Thyroid gland (tissue), 4 donors: ENCODE data around the gene RRM2. TPM values are rescaled to one million over a fixed set of nuclear protein-coding genes. Genes with fewer than 3 reads are reported as not detected.
"Not testable (repeated sequence)": the region's sequence is repeated elsewhere in the genome, so short reads cannot be mapped to it uniquely, and the experiment has no call there.

Experiments
- DNase-seq, 2 donors: peaks; one replicate each; pipeline ENCODE4 v3.0.0-alpha.2; 2019
- H3K27ac ChIP-seq, 3 donors: fragments of 200-600 bp; sonication (generic); 1 replicate in 2 of 3; 2 replicates in 1 of 3; pipeline ENCODE4 v1.5.1; 2016 to 2019; ENCODE audit warnings: mild to moderate bottlenecking in 1 of 3, moderate library complexity in 1 of 3
- H3K27me3 ChIP-seq: fragments of 200-600 bp; sonication (generic); one replicate; pipeline ENCODE4 v1.5.1; 2019
- H3K36me3 ChIP-seq, 2 donors: fragments of 200-600 bp; sonication (generic); one replicate each; pipeline ENCODE4 v1.5.1; 2016 to 2019
- H3K4me1 ChIP-seq, 2 donors: fragments of 200-600 bp; sonication (generic); one replicate each; pipeline ENCODE4 v1.5.1; 2017 to 2019
- H3K4me3 ChIP-seq, 3 donors: fragments of 200-600 bp; sonication (generic); replicated peaks in 1 of 3; 1 replicate in 2 of 3; 2 replicates in 1 of 3; pipeline ENCODE4 v1.5.1; 2016; ENCODE audit warnings: mild to moderate bottlenecking in 1 of 3
- H3K9me3 ChIP-seq: fragments of 200-600 bp; sonication (generic); one replicate; pipeline ENCODE4 v1.5.1; 2017
- POLR2A ChIP-seq, 2 donors: fragments of 450-650 bp; IDR thresholded peaks; one replicate each; pipeline ENCODE4 v1.6.1; 2017; ENCODE audit warnings: antibody characterized with exemption in 2 of 2, mild to moderate bottlenecking in 2 of 2, moderate library complexity in 1 of 2
- WGBS, 2 donors: methylation state at CpG; one replicate each; pipeline ENCODE4 v1.1.5; 2017; 5-methylcytosine and 5-hydroxymethylcytosine counted together
- intact Hi-C: fragments of 100-400 bp; cut with DNase I; formaldehyde crosslinking; loops from one replicate; pipeline ENCODE4 v1.15.1; 2023
- total RNA-seq, 4 donors: library from RNA; depleted of rRNA; stranded (reverse); fragments of >200 nt; gene quantifications; one replicate each; pipeline ENCODE4 v1.2.3, GENCODE V29; 2016
- TF ChIP-seq, protein P1 (sequence below), 6 experiments: fragments of 200-600 bp in 3 of 6; fragments of 450-650 bp in 3 of 6; sonication (generic) in 3 of 6; IDR thresholded peaks; one replicate each; pipeline ENCODE4 v1.5.1; 2016 to 2019; ENCODE audit warnings: antibody characterized with exemption in 6 of 6, mild to moderate bottlenecking in 2 of 6, inconsistent platforms in 1 of 6, moderate library complexity in 1 of 6

Gene RRM2
- total RNA-seq, 4 donors from 2014 or later = 0.27 to 0.83 (median 0.75) TPM; not detected in 1

DNA sequence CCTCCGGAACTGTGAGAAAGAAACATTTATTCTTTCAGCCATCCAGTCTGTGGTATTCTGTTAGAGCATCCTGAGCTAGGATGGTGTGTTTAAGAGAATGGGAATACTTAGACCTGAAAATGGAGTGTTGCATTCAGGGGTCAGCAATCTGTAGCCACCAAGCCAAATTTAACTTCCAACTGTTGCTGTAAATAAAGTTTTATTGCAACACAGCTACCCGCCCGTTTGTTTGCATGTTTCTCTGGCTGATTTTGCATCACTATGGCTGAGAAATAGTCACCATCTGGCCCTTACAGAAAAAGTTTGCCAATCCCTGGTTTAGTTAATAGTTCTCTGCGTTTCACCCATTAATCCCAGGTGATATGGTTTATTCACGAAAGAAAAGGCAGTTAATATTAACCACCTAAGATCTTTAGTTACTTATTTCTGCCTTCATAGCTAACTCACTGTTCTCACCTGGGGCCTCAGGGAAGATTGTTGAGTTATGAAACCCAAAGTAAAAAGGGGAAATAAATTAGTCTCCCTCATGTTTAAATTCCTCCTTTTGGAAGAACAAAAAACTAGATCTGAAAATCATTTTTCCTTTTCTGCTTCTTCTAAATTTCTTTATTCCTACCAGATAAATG, 32.9 kb upstream of the RRM2 start:
- TF ChIP-seq, protein P1, sequence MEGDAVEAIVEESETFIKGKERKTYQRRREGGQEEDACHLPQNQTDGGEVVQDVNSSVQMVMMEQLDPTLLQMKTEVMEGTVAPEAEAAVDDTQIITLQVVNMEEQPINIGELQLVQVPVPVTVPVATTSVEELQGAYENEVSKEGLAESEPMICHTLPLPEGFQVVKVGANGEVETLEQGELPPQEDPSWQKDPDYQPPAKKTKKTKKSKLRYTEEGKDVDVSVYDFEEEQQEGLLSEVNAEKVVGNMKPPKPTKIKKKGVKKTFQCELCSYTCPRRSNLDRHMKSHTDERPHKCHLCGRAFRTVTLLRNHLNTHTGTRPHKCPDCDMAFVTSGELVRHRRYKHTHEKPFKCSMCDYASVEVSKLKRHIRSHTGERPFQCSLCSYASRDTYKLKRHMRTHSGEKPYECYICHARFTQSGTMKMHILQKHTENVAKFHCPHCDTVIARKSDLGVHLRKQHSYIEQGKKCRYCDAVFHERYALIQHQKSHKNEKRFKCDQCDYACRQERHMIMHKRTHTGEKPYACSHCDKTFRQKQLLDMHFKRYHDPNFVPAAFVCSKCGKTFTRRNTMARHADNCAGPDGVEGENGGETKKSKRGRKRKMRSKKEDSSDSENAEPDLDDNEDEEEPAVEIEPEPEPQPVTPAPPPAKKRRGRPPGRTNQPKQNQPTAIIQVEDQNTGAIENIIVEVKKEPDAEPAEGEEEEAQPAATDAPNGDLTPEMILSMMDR (IDR thresholded peaks at IDR 0.05) = no peak
- TF ChIP-seq POLR2A (IDR thresholded peaks at IDR 0.05) = no peak
- no peaks in the 10 kb centered on the region for H3K9me3 ChIP-seq
- no peaks in the 10 kb centered on the region for H3K27me3 ChIP-seq
- no peaks in the 10 kb centered on the region for H3K36me3 ChIP-seq
- H3K4me1 ChIP-seq = peaks cover 0 to 22% of the 10 kb centered on the region in 2 donors
- WGBS, 2 donors = 55 to 75% methylated on average over 5 of the region's 5 CpGs
- intact Hi-C loops = no loop called here
- no peak overlapping the region for H3K27ac ChIP-seq
- DNase-seq = no peak
- no peak overlapping the region for H3K4me3 ChIP-seq

DNA sequence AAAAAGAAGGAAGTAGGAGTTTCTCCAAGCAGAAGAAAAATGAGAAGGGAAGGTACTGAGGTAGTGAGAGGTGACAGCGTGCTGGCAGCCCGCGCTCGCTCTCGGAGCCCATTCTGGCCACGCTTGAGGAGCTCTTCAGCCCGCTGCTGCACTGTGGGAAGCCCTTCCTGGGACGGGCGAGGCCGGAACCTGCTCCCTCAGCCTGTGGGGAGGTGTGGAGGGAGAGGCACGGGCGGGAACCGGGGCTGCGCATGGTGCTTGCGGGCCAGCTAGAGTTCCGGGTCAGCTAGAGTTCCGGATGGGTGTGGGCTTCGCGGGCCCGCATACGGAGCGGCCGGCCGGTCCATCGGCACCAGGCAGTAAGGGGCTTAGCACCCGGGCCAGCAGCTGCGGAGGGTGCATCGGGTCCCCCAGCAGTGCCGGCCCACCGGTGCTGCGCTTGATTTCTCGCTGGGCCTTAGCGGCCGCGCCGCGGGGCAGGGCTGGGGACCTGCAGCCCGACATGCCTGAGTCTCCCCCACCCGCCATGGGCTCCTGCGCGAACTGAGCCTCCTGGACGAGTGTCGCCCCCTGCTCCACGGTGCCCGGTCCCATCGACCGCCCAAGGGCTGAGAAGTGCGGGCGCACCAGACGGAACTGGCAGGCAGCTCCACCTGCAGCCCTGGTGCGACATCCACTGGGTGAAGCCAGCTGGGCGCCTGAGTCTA, 31.2 kb upstream of the RRM2 start:
- peak; percentile 64 to 67 for DNase-seq
- no peaks in the 10 kb centered on the region for H3K27me3 ChIP-seq
- no peak for TF ChIP-seq POLR2A (IDR thresholded peaks at IDR 0.05)
- TF ChIP-seq, protein P1 (IDR thresholded peaks at IDR 0.05) = peak in 1 of 6 experiments; percentile 14
- peak overlapping the region in 1 of 3 donors; percentile 26 for H3K4me3 ChIP-seq
- 19 to 25% methylated on average over 14 to 22 of the region's 52 CpGs for WGBS, 2 donors
- intact Hi-C loops = no loop called here
- H3K27ac ChIP-seq = peak overlapping the region in 1 of 3 donors; percentile 58
- H3K9me3 ChIP-seq = no peaks in the 10 kb centered on the region
- no peaks in the 10 kb centered on the region for H3K36me3 ChIP-seq
- H3K4me1 ChIP-seq = peaks cover 0 to 22% of the 10 kb centered on the region in 2 donors

DNA sequence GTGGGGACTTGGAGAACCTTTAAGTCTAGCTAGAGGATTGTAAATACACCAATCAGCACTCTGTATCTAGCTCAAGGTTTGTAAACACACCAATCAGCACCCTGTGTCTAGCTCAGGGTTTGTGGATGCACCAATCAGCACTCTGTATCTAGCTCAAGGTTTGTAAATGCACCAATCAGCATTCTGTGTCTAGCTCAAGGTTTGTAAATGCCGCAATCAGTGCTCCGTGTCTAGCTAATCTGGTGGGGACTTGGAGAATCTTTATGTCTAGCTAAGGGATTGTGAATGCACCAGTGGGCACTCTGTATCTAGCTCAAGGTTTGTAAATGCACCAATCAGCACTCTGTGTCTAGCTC, 30.7 kb upstream of the RRM2 start:
- H3K9me3 ChIP-seq, H3K36me3 ChIP-seq, DNase-seq, intact Hi-C loops, H3K27me3 ChIP-seq, H3K27ac ChIP-seq, H3K4me3 ChIP-seq: not testable (repeated sequence)
- WGBS, 2 donors = 96 to 100% methylated on average over 2 of the region's 2 CpGs
- H3K4me1 ChIP-seq = peaks cover 0 to 20% of the 10 kb centered on the region in 2 donors

DNA sequence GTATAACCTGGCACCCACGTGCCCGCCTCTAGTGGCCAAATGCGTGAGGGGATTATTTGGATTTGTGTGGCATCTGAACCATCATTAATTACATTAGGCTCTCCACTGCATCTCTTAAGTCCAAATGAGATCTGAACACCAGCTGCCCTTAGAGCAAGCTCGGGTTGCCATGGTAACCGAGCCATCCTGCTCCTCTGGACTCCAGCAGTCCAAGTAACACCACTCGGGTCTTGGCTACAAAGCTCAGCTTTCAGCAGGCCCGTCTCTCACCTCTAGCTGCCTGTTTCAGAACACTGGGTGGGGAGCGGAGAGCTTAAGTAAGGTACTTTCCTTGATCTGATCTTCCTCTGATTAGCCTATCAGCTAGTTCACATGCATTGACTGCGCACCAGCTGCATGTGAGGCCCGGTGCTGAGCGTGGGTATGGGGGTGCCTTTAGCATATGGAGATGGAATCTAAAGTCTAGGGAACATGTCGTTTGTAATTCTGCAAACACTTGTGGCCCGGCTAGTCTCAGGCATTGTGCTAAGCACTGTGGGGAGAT, 28.2 kb upstream of the RRM2 start:
- Histone ChIP-seq H3K9me3 (no peaks in the 10 kb centered on the region), H3K4me1 (peaks cover 0 to 18% of the 10 kb centered on the region in 2 donors), H3K36me3 (no peaks in the 10 kb centered on the region), H3K27me3 (no peaks in the 10 kb centered on the region), H3K27ac (no peak overlapping the region), H3K4me3 (no peak overlapping the region)
- TF ChIP-seq, protein P1 (IDR thresholded peaks at IDR 0.05) = no peak
- TF ChIP-seq POLR2A (IDR thresholded peaks at IDR 0.05) = no peak
- DNase-seq = no peak
- intact Hi-C loops = no loop called here
- WGBS, 2 donors = 84 to 89% methylated on average over 10 to 11 of the region's 13 CpGs

DNA sequence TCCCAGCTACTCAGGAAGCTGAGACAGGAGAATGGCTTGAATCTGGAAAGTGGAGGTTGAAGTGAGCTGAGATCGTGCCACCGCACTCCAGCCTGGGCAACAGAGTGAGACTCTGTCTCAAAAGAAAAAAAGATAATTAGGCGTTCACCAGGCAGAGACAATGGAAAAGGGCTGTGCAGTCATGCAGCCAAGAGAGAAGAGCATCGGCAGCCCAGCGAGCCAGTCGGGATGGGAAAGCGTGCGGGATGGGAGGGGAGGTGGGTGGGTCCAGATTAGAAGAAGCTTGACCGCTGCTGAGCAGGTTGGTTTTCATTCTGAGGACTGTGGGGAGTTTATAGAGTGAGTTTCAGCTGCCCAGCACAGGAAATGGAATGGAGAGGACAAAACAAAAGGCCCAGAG, 27.4 kb upstream of the RRM2 start:
- DNase-seq = no peak
- Histone ChIP-seq H3K4me1 (peaks cover 0 to 18% of the 10 kb centered on the region in 2 donors), H3K4me3 (no peak overlapping the region), H3K9me3 (no peaks in the 10 kb centered on the region), H3K36me3 (no peaks in the 10 kb centered on the region), H3K27ac (no peak overlapping the region), H3K27me3 (no peaks in the 10 kb centered on the region)
- TF ChIP-seq, protein P1 (IDR thresholded peaks at IDR 0.05) = no peak
- no peak for TF ChIP-seq POLR2A (IDR thresholded peaks at IDR 0.05)
- 60 to 71% methylated on average over 9 of the region's 9 CpGs for WGBS, 2 donors
- intact Hi-C loops = no loop called here
